Retina (tissue), 1 donor: ENCODE data around the gene NOL8.

Experiments used
- DNase-seq: peaks from one replicate; pipeline ENCODE4 v3.0.0-alpha.2; 2016

The NOL8 gene

GRCh38 chr9:92257327-92257726 lies 67.8 kb downstream of the NOL8 start:
- DNase-seq, result no peak

GRCh38 chr9:92254381-92255337 lies 70.5 kb downstream of the NOL8 start:
- DNase-seq, result no peak

DNA sequence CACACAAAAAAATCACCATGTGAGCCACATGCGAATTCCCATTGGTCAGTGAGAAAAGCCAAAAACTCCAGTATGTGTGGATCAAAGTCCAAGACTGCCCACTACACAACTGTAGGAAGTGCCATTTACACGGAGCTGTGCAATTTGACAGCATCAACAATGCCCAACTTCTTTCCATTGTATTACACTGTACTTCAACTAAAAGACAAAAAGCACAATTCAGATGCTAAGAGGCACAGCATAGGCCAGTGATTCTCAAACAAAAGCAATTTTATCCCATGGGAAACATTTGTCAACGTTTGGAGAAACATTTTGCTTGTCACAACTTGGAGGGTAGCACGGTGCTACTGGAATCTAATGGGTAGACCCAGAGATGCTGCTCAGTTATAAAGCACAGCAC lies 71.5 kb downstream of the NOL8 start:
- DNase-seq, result no peak

DNA sequence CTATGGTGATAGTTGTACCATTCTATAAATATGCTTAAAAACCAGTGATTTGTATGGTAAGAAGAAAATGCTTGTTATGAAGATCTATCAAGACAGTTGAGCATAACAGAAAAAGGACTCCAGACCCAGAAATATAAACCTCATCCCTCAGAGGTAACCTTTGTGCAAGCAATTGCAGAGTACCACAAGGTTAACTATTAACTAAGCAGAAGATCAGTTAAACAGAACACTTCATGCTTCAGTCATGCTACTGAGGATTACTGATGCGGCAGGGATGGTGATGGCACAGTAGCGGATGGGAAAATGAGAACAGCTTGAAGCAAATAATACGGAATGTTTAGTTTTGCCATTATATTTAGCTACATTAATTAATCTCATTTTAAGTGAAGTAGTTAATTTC lies 77.2 kb downstream of the NOL8 start:
- no peak for DNase-seq
